ENCODE results near the gene CNPPD1.
A peak's percentile ranks its signal among the peaks of the same experiment; 100 is the strongest.

CNPPD1 gene

DNA sequence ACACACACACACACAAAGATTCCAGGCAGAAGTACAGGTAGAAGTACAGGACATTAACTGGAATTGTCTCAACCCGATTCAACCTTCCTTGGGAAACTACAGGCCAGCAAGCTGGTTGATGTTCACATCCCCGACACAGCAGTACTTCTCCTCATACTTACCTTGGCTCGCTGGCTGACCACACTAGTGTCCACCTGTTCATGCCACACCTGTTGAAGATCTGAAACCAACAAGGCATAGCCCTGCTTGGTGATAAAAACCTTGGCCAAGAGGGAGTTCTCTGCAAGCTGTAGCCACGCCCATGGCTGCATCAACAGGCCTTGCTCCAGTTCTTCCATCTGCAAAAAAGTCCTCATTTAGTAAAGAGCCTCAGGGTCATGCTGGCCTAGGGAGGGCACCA, 18.7 kb downstream of the CNPPD1 start:
- DNase-seq: no peak

DNA sequence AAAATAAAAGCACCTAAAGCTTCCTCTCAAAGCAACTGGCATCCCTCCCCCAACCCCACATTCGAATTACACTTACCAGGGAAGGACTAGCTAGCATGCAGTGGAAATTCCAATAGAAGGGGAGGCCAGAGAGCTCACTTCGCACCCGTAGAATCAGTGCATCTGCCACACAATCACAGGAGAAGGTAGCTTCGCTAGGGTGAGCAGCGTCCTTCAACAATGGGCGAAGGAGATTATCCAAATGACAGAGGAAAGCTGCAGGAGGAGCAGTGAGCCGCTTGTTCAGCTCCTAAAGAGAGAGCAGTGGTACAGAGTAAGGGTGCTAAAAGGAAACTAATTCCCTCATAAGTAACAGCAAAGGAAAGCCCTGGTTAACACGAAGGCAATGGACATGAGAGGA, 19.3 kb downstream of the CNPPD1 start:
- no peak for DNase-seq

DNA sequence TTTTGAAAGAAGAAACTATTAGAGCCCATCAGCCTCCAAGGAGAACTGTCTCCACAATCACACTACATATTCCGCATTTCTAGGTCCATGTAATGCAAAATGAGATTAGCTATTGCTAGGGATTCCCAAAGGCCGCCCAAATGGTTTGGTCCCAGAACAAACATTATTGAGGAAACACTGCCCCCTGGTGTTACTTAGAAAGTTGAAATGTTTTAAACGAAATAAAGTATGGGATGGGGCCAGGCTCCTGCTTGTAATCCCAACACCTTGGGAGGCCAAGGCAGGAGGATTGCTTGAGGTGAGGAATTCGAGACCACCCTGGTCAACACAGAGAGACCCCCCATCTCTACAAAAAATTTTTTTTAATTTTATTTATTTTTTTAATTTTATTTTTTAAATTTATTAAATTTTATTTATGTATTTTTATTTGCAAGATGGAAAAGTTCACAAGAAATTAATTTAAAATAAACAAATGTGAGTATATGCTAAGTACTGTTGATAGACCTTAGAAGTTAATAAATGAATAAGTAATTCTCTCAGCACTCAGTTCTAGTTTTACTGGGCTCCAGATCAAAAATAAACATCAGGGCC, 21.6 kb downstream of the CNPPD1 start:
- no peak for DNase-seq

DNA sequence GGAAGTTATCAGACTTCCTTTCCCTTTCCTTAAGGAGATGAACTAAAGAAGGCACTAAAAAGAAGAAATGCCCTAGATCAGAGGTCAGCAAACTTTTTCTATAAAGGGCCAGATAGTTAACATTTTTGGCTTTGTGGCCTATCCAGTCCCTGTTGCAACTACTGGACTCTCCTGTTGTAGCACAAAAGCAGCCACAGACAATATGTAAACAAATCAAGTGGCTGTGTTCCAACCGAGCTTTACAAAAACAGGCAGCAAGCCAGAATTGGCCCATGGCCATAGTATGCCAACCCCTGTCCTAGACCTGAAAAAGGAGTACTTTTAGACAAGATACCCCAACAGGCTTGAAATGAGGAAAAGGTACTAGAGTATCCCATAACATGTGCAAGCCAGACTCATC, 27.1 kb downstream of the CNPPD1 start:
- DNase-seq: no peak

DNA sequence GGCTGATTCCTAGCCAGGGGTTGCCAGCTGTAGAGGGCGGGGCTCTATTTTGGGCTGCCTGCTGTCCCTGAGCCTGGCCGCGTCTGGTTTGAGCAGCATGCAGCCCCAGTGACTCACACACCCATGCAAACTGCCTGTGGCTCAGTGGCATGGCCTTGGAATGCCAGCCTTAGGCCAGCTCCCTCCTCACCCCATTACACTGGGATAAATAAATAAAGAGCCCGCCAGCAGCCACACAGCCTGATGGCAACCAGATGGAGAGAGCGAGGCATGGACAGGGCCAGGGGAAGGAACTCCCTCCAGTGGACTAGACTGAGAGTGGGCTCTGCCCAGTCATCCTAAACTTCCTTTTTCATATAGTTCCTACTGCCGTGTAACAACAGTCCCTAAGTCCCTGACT, 34.4 kb downstream of the CNPPD1 start:
- DNase-seq: no peak

DNA sequence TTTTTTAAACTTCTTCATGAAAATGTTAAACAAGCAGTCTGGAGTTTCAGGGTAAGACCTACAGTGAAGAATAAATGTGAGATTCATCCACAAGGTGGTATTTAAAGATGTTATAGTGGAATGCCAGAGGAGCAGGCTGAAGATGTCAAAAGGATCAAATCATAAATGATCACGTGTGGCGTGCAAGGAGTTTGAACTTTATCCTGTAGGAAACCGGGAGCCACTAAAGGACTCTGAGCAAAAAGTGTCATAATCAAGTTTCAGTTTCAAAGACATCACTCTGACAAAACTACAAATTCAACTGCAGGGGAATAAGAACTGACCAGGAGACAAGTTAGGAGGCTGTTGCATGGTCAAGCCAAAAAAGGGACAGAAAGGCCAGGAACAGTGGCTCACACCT, 36.0 kb downstream of the CNPPD1 start:
- DNase-seq: no peak

DNA sequence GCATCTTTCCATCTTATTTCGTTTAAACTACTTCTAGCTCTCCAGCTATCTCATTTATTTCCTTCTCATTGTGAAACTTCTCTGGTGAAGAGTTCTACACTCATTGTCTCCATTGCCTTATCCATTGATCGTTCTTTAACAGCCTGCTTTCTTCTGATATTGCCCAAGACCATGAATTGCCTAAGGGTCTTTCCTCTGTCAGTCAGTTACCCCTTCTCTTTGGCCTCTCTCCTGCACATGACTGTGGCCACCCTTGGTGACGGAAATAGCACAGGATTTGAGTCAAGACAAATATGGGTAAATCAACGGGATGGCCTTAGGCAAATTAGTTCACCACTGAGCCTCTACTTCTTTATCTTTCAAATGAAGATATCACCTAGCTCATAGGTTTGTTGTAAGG, 42.7 kb downstream of the CNPPD1 start:
- no peak for DNase-seq

DNA sequence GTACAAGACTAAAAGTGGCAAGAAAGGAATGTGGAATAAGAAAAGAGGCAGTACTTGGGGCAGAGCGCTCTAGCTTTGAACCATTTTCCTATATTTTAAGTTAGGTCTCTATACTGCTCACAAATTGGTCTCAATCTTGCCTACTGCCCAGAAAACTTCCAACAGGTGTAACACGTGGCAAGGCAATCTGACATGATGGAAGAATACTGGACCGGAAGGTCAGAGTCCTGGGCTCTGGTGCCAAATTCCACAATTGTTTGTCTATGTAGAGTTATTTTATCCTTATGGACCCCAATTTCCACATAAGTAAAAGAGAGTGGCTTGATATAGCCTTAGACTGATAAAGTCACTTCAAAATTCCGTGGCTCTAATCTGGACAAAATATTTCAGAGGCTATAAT, 45.0 kb downstream of the CNPPD1 start:
- no peak for DNase-seq

DNA sequence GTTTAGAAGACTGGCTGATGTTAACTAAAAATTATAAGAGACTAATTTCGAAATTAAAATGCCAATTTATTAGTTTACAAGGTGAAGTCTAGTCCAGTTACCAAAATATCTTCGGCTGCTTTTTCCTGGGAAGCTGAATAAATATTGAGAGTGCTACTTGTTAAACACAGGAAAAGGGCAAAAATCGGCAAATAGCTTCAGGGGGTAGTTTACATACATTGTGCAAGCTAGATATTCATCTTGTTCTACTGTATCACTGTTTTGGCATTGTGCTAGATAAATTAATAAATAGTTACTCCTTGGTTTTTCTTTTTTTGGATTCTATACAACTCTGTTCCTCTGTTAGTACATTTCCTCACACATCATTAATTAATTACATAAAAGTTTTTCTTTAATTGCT, 45.4 kb downstream of the CNPPD1 start:
- DNase-seq: no peak

DNA sequence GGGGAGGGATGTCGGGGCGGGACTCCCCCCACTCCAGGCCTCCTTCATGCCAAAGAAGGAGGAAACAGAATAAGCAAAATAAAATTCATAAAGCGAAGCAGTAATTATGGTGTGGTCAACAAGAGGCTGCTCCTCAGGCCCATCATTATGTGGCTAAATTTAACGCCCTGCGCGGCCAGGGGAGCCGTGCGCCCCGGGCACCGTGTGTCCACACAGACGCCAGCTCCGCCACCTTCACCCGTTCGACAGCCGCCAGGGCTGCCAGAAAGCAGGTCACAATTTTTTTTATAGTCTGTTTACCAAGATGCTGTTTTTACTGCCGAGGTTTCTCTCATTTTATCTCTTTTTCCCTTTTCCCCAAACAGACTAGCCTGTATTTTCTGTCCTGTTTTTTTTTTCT, 47.1 kb downstream of the CNPPD1 start:
- no peak for DNase-seq

DNA sequence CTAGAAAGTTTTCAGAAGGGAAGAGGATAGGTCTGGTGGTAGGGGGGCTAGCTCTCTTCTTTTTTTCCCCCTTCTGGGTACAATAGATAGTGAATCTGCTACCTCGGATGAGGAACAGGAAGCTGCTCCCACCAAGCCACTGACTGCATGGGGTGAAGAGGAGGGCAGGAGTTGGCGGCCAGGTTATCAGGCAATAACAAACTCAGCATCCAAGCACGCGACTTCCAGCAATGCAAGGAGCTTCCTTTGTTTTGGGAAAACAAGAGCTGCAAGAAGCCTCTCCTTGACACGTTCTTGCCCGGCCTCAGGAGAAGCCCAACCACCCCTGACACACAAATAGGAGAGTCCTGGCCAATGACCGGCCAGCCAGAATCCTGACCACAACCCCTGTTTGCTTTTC, 48.3 kb downstream of the CNPPD1 start:
- no peak for DNase-seq

DNA sequence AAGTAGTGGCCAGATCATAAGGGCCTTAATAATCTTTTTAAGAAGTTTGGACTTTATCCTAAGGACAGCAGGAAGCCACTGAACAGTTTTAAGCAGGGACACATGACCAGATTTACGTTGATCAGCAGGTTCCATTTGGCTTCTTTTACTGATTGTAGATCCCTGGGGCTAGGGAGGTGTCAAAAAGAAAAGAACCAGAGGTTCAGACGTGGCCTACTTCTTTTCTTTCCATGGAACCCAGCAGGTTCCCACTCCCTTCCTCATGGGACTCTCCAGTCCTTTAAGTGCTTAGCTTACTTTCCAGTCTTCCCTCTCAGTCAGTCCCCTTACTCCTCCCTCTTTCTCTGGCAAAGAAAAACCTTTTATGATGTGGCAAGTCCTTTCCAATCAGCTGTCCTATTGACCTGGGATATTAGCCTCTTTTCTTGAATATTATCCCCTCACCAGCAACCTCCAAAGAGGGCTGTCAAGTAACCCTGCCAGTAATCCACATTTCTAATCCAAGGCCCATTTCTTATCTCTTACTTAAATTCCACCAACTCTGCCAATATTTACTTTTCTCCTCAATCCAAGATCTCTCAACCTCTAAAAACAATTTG, 49.6 kb downstream of the CNPPD1 start:
- DNase-seq: no peak

DNA sequence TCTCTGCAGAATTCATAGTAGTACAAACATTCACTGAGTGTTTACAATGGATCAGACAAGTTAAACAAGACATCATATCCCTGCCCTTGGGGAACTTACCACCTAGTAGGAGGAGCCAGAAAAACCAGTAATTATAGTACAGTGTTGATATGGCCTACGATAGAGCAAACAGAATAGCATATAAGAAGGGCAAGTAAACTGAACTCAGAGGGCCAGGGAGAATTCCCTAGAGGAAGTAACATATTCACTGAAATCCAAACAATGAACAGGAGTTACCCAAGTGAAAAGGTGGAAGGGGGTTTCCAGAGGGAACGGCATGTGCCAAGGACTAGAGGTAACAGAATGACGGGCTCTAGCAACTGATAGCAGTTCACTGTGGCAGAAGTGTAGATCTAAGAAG, 50.2 kb downstream of the CNPPD1 start:
- DNase-seq: no peak

DNA sequence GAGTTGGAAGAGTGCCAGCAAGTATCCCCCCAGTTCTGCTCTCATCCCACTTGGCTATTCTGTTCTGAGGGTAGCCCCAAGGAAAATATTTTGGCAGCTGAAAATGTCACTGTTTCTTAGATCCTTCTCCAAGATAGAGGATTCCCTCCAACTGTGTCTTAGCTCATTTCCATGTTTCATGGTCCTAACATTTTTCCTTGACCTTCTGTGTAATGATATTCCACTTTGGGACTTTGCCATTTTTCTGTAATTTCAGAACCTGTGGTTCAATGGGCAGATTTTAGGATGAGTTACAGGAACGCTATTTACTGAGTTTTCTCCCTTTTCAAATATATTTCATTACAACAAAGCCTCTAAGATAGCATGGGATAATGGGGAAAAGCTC, 50.8 kb downstream of the CNPPD1 start:
- DNase-seq: no peak

DNA sequence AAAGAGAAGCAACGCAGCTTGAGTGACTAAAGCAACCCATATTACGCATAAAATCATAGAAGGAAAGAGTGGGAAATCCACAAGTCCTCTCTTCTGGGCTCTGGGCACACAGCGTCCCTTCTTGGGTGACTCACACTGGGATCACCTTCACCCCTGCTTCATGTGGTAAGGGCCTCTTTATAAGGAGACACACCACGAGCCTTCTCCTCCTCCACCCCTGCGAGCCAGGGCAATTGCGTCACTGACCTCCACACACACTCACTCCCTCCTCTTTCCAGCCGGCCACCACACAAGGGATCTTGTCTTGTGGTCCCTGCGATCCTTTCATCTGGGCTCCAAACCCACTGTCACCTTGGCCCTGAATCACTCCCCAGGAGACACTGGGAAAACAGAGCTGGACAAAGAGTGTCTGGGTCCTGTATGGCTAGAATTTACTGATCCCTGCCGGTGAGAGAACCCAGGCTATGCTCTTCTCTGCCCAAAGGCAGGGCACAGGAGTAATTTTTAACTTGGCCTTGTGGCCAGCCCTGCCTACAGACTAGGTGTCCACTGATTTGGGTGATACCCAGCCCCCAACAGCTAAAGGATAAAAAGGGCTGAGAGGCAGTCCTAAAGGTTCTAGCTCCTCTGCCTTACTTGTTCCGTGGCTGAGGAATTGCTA, 51.4 kb downstream of the CNPPD1 start:
- no peak for DNase-seq

DNA sequence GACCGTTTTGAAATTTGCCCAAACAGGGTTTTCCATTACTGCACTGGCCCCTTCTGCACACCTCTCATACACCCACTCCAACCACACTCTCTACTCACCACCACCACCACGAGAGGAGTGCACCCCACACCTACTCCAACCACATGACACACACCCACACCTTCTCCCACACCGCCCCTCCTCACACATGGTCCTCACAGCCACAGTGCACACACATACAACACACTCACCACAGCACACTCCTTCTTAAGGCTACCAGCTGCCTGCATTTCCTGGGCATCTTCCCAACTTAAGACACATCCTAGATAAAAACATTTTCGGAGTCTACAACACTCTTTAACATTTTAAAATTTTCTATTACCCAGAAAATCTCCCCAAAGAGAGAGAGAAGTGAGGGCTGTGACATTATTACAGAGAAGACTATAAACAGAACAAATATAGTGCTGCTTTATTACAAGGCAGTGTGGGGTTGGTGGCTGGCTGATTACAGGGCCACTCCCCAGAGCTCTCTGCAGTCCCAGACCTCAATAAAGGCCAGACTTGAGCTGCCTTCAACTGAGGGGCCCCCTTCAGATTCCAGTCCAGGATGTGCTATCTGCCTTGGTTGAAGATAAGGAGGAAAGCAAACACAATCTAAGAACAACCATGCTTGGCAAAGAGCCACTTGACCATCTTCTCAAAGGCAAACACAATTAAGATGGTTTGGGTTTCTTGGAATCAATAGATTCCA, 52.2 kb downstream of the CNPPD1 start:
- peak in 1 of 2 experiments; percentile 24 for DNase-seq

DNA sequence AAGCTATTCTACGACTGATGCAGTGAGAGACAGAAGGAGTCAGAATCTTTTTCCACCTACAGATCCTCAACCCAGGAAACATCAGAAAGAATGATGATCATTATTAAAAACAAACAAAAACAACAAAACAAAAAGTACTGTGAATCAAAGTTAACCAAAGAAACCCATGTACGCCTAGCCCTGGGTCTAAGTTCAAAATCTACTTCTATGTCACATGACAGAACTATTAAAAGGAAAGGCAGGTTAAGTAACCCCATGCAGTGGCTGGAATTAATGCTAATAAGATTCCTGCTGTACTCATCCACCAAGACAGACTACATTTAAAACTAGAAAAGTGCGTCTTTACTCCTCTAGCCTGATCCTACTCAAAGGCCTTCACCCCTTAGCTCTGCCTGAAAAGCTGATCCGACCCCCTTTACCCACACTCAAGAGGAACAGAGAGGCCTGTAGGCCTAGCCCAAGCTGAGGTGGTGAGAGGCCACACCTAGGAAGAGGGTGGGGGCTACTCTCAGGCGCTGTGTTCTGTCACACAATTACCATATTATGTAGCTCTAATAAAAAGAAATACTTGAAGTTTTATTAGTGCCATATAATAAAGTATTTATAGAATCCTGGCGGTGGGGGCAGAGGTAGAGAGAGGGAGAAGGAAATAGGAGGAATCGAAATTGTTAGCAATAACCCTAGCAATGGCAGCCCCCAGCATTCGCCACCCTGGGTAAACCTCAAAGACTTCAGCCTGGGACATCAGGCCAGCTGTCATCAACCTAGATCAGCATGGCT, 53.2 kb downstream of the CNPPD1 start:
- no peak for DNase-seq

DNA sequence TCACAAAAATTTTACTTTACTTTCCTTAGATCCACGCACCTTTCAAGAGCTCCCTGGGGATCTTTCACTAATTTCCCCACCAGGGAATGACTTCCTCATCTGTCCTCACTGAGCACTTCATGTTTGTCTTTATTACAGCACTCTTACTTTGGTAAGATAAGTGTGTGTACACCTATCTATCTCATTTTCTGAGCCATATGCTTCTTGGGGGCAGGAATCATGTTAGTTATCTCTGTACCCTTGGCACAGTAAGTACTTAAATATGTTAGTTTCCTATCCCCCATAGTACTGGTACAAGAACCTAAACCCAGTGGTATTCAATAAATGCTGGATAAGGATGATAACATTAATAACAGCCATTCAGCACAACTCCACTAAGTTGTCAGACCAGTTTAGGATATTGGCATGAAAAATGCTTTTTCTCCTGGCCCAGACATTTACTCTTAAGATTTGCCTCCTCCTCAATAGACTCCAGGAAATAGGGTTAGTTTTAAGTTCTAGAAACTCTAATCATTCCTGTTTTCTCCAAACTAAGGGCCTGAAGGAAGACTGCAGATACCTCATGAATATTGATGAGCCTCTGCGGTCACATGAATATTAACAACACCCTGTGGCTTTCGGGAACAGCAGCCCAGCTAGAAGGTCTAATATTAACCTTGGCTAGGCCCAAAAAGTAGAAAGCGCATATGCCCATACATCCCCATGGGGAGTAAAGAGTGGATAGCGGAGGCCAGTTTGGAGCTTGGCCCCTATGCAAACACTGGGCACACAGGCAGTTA, 54.3 kb downstream of the CNPPD1 start:
- no peak for DNase-seq

Data from stimulated activated CD4-positive, alpha-beta T cell treated with anti-CD3 and anti-CD28 coated beads, Interleukin-4, amount 100 ng/mL, for 4 hours (primary cell).